Stimulated activated CD8-positive, alpha-beta memory T cell treated with anti-CD3 and anti-CD28 coated beads, Interleukin-12 subunit alpha, Interleukin-12 subunit beta, amount 100 ng/mL, for 4 hours (primary cell): ENCODE data around the gene COX4I2.
"Not testable (repeated sequence)": the region's sequence is repeated elsewhere in the genome, so short reads cannot be mapped to it uniquely, and the experiment has no call there.

Experiments used
- DNase-seq: peaks from one replicate; pipeline ENCODE4 v3.0.0-alpha.2; 2020; ENCODE audit warnings: low read depth

The COX4I2 gene

GRCh38 chr20:31637660-31638059, at the start of gene COX4I2:
TSS of gene COX4I2 (plus strand) at chr20:31637912. CDS start at chr20:31639018, 1,106 bp downstream.
- no peak for DNase-seq

GRCh38 chr20:31590717-31591225, 46.9 kb upstream of the COX4I2 start:
- DNase-seq = no peak

- no peak for DNase-seq
Measured at GRCh38 chr20:31593221-31594001, 44.3 kb upstream of the COX4I2 start.

GRCh38 chr20:31594002-31594557, 43.6 kb upstream of the COX4I2 start:
- no peak for DNase-seq

GRCh38 chr20:31594558-31595379, 42.9 kb upstream of the COX4I2 start:
- DNase-seq = no peak

GRCh38 chr20:31595380-31595653, 42.4 kb upstream of the COX4I2 start:
- no peak for DNase-seq

GRCh38 chr20:31595654-31596411, 41.9 kb upstream of the COX4I2 start:
- DNase-seq = no peak

GRCh38 chr20:31596412-31596715, 41.3 kb upstream of the COX4I2 start:
- DNase-seq = not testable (repeated sequence)

- DNase-seq = no peak
Measured at GRCh38 chr20:31596831-31597480, 40.8 kb upstream of the COX4I2 start.

GRCh38 chr20:31597481-31597855, 40.2 kb upstream of the COX4I2 start:
- no peak for DNase-seq

GRCh38 chr20:31602431-31602778, 35.3 kb upstream of the COX4I2 start:
- no peak for DNase-seq

- no peak for DNase-seq
Measured at GRCh38 chr20:31602779-31603441, 34.8 kb upstream of the COX4I2 start.

GRCh38 chr20:31603822-31604566, 33.7 kb upstream of the COX4I2 start:
- peak; percentile 50 for DNase-seq

- no peak for DNase-seq
Measured at GRCh38 chr20:31604567-31605030, 33.1 kb upstream of the COX4I2 start.

GRCh38 chr20:31605031-31605901, 32.4 kb upstream of the COX4I2 start, which contains the start of gene ID1:
TSS of gene ID1 (plus strand) at chr20:31605289. CDS start at chr20:31605388, 99 bp downstream.
- peak; percentile 84 for DNase-seq

- no peak for DNase-seq
Measured at GRCh38 chr20:31605902-31606803, 31.6 kb upstream of the COX4I2 start.

- no peak for DNase-seq
Measured at GRCh38 chr20:31606804-31607639, 30.7 kb upstream of the COX4I2 start.
